H1 (cell line): ENCODE results near the gene CCDC40. TPM values are rescaled to one million over a fixed set of nuclear protein-coding genes. Genes with fewer than 3 reads are reported as not detected.

Experiments used
- CTCF ChIA-PET: fragments of 300-600 bp; sonication (Branson Sonifier 250); formaldehyde crosslinking; loops from one replicate; lab custom pipeline; 2021; ENCODE audit not compliant: partially characterized antibody; lab: Charles Lee
- POLR2A ChIA-PET: fragments of 300-600 bp; sonication (Branson Sonifier 250); formaldehyde crosslinking; loops from one replicate; lab custom pipeline; 2021; ENCODE audit warnings: inconsistent platforms; ENCODE audit not compliant: partially characterized antibody; lab: Charles Lee
- DNase-seq, 2 experiments: peaks; one replicate each; pipeline versions ENCODE4 v3.0.0 to v3.0.0-alpha.2; 2010 to 2022; ENCODE audit warnings: low spot score in 2 of 2, low read depth in 1 of 2, mixed read lengths in 1 of 2
- FAIRE-seq: peaks from 2 replicates; lab custom pipeline; 2011; peaks lifted over from hg19 to GRCh38; lab: Jason Lieb, UNC
- H2AFZ ChIP-seq: 2 replicates; pipeline ENCODE4 v1.8.1; 2012; ENCODE audit warnings: low read length, inconsistent platforms
- H2AK5ac ChIP-seq: 2 replicates; pipeline ENCODE4 v1.6.1; 2013; ENCODE audit warnings: low read depth, low read length
- H2BK120ac ChIP-seq: replicated peaks from 2 replicates; pipeline ENCODE3; 2013; ENCODE audit warnings: low read depth, low read length, inconsistent platforms
- H2BK12ac ChIP-seq: 2 replicates; pipeline ENCODE4 v1.6.1; 2013; ENCODE audit warnings: low read depth, low read length
- H2BK15ac ChIP-seq: 2 replicates; pipeline ENCODE4 v1.6.1; 2013; ENCODE audit warnings: low read length
- H2BK20ac ChIP-seq: 2 replicates; pipeline ENCODE4 v1.6.1; 2013; ENCODE audit warnings: low read length
- H2BK5ac ChIP-seq: 2 replicates; pipeline ENCODE4 v1.6.1; 2013; ENCODE audit warnings: low read depth, low read length
- H3K14ac ChIP-seq: 2 replicates; pipeline ENCODE4 v1.6.1; 2013; ENCODE audit warnings: inconsistent platforms; ENCODE audit not compliant: insufficient read length
- H3K18ac ChIP-seq: 2 replicates; pipeline ENCODE4 v1.6.1; 2013; ENCODE audit warnings: low read length; ENCODE audit errors: extremely low read depth
- H3K23ac ChIP-seq: 2 replicates; pipeline ENCODE4 v1.6.1; 2013; ENCODE audit warnings: inconsistent platforms; ENCODE audit not compliant: insufficient read length
- H3K23me2 ChIP-seq: 2 replicates; pipeline ENCODE4 v1.6.1; 2013; ENCODE audit warnings: low read depth, low read length
- H3K27ac ChIP-seq: 2 replicates; pipeline ENCODE4 v1.6.1; 2011; ENCODE audit warnings: low read depth, low read length, inconsistent platforms
- H3K27me3 ChIP-seq, 4 experiments: replicated peaks in 1 of 4; 1 replicate in 1 of 4; 2 replicates in 3 of 4; pipeline versions ENCODE4 v1.6.1 to v1.8.1; 2011 to 2013; ENCODE audit warnings: low read length in 3 of 4, mild to moderate bottlenecking in 3 of 4, inconsistent platforms in 2 of 4, mixed read lengths in 2 of 4, moderate library complexity in 1 of 4; ENCODE audit not compliant: control insufficient read depth in 3 of 4, insufficient read depth in 3 of 4; ENCODE audit errors: extremely low read depth in 1 of 4
- H3K36me3 ChIP-seq, 4 experiments: 2 replicates each; pipeline versions ENCODE4 v1.6.1 to v1.8.1; 2011 to 2013; ENCODE audit warnings: mild to moderate bottlenecking in 4 of 4, low read length in 3 of 4, moderate library complexity in 2 of 4, control low read depth in 1 of 4, inconsistent platforms in 1 of 4; ENCODE audit not compliant: insufficient read depth in 4 of 4, control insufficient read depth in 2 of 4
- H3K4ac ChIP-seq: replicated peaks from 2 replicates; pipeline ENCODE3; 2013; ENCODE audit warnings: low read length, low read depth, mixed read lengths, inconsistent platforms; ENCODE audit not compliant: insufficient read length
- H3K4me1 ChIP-seq, 4 experiments: replicated peaks in 1 of 4; 1 replicate in 1 of 4; 2 replicates in 3 of 4; pipeline versions ENCODE4 v1.6.1 to v1.8.1; 2011 to 2013; ENCODE audit warnings: low read length in 3 of 4, inconsistent platforms in 2 of 4, mixed read lengths in 1 of 4; ENCODE audit not compliant: insufficient read depth in 4 of 4, control insufficient read depth in 3 of 4
- H3K4me2 ChIP-seq, 2 experiments: 2 replicates each; pipeline versions ENCODE4 v1.6.1 to v1.8.1; 2011 to 2013; ENCODE audit warnings: low read depth in 2 of 2, low read length in 2 of 2, control low read depth in 1 of 2, inconsistent platforms in 1 of 2, mild to moderate bottlenecking in 1 of 2; ENCODE audit not compliant: insufficient read depth in 1 of 2
- H3K4me3 ChIP-seq, 4 experiments: fragments of 200-600, 300-600 bp in 1 of 4; sonication (generic), shearing (Covaris generic), sonication (Bioruptor Twin) in 1 of 4; 2 replicates each; pipeline versions ENCODE4 v1.5.1 to v1.8.1; 2011 to 2016; ENCODE audit warnings: low read length in 4 of 4, low read depth in 3 of 4, control low read depth in 2 of 4, inconsistent platforms in 2 of 4, mild to moderate bottlenecking in 2 of 4, mixed read lengths in 1 of 4, moderate library complexity in 1 of 4; ENCODE audit not compliant: insufficient read depth in 2 of 4; ENCODE audit errors: extremely low read depth in 1 of 4
- H3K56ac ChIP-seq: replicated peaks from 2 replicates; pipeline ENCODE3; 2013; ENCODE audit warnings: low read depth, mild to moderate bottlenecking, mixed read lengths, low read length, inconsistent platforms; ENCODE audit not compliant: insufficient read length
- H3K79me1 ChIP-seq: 2 replicates; pipeline ENCODE4 v1.6.1; 2013; ENCODE audit warnings: low read depth, low read length, control low read depth
- H3K79me2 ChIP-seq, 2 experiments: 2 replicates each; pipeline versions ENCODE4 v1.6.1 to v1.8.1; 2012 to 2013; ENCODE audit warnings: low read length in 2 of 2, mild to moderate bottlenecking in 2 of 2, inconsistent platforms in 1 of 2; ENCODE audit not compliant: insufficient read depth in 2 of 2, control insufficient read depth in 1 of 2
- H3K9ac ChIP-seq, 4 experiments: replicated peaks in 1 of 4; 1 replicate in 1 of 4; 2 replicates in 3 of 4; pipeline versions ENCODE4 v1.6.1 to v1.8.1; 2011 to 2013; ENCODE audit warnings: low read depth in 3 of 4, low read length in 3 of 4, control low read depth in 2 of 4, mild to moderate bottlenecking in 2 of 4, moderate library complexity in 2 of 4, inconsistent platforms in 1 of 4; ENCODE audit errors: extremely low read depth in 1 of 4
- H3K9me3 ChIP-seq, 2 experiments: 2 replicates each; pipeline versions ENCODE4 v1.6.1 to v1.8.1; 2012 to 2013; ENCODE audit warnings: mild to moderate bottlenecking in 2 of 2, moderate library complexity in 2 of 2, control low read depth in 1 of 2, inconsistent platforms in 1 of 2, low read depth in 1 of 2, low read length in 1 of 2, mixed read lengths in 1 of 2; ENCODE audit not compliant: insufficient read depth in 2 of 2
- H4K20me1 ChIP-seq, 2 experiments: replicated peaks in 1 of 2; 2 replicates each; pipeline versions ENCODE3 to v1.8.1; 2011 to 2013; ENCODE audit warnings: inconsistent platforms in 2 of 2, low read length in 2 of 2, mild to moderate bottlenecking in 1 of 2; ENCODE audit not compliant: insufficient read depth in 2 of 2, control insufficient read depth in 1 of 2
- H4K5ac ChIP-seq: 2 replicates; pipeline ENCODE4 v1.6.1; 2013; ENCODE audit warnings: low read length, low read depth, mixed read lengths, inconsistent platforms; ENCODE audit not compliant: insufficient read length
- H4K8ac ChIP-seq: 2 replicates; pipeline ENCODE4 v1.8.0; 2013; ENCODE audit warnings: mild to moderate bottlenecking, moderate library complexity, low read length, inconsistent platforms; ENCODE audit not compliant: insufficient read depth; ENCODE audit errors: extremely low read depth
- H4K91ac ChIP-seq: replicated peaks from 2 replicates; pipeline ENCODE3; 2013; ENCODE audit warnings: low read length, mixed read lengths, inconsistent platforms; ENCODE audit not compliant: insufficient read length
- BACH1 ChIP-seq: IDR thresholded peaks from 2 replicates; pipeline ENCODE4 v1.6.1; 2012; ENCODE audit warnings: low read length, improper control_type of control experiment
- EGR1 ChIP-seq: IDR thresholded peaks from 2 replicates; pipeline ENCODE4 v1.6.1; 2011; ENCODE audit warnings: low read depth, low read length, borderline replicate concordance
- EP300 ChIP-seq, 2 experiments: IDR thresholded peaks; 1 replicate in 1 of 2; 2 replicates in 1 of 2; pipeline ENCODE4 v1.6.1; 2011 to 2012; ENCODE audit warnings: low read depth in 2 of 2, low read length in 2 of 2, mild to moderate bottlenecking in 2 of 2, borderline replicate concordance in 1 of 2, inconsistent platforms in 1 of 2, moderate library complexity in 1 of 2
- FOSL1 ChIP-seq: IDR thresholded peaks from 2 replicates; pipeline ENCODE4 v1.6.1; 2011; ENCODE audit warnings: mild to moderate bottlenecking, low read depth, low read length, moderate library complexity; ENCODE audit not compliant: insufficient read depth
- GTF2F1 ChIP-seq: IDR thresholded peaks from 2 replicates; pipeline ENCODE4 v1.6.1; 2012; ENCODE audit warnings: low read depth, low read length, improper control_type of control experiment, borderline replicate concordance
- KDM1A ChIP-seq: fragments of 200-600, 300-600 bp; sonication (generic); IDR thresholded peaks from 2 replicates; pipeline ENCODE4 v1.7.1; 2016; ENCODE audit warnings: mild to moderate bottlenecking, low read length, borderline replicate concordance
- NANOG ChIP-seq: IDR thresholded peaks from 2 replicates; pipeline ENCODE4 v1.6.1; 2011; ENCODE audit warnings: low read length, low read depth, mild to moderate bottlenecking, inconsistent platforms; ENCODE audit not compliant: insufficient read depth, poor library complexity, severe bottlenecking
- POU5F1 ChIP-seq: IDR thresholded peaks from 2 replicates; pipeline ENCODE4 v1.6.1; 2011; ENCODE audit warnings: low read depth, mild to moderate bottlenecking, low read length, moderate library complexity
- SP4 ChIP-seq: IDR thresholded peaks from 2 replicates; pipeline ENCODE4 v1.6.1; 2012; ENCODE audit warnings: low read length, inconsistent platforms
- WGBS, 2 experiments: shearing (Covaris generic) in 1 of 2; methylation state at CpG; one replicate each; pipeline versions ENCODE4 v1.1.6 to v1.1.7; 2013 to 2015; ENCODE audit warnings: low lambda C conversion rate in 2 of 2, mixed read lengths in 2 of 2, inconsistent platforms in 1 of 2, low coverage in 1 of 2, missing lambda C conversion rate in 1 of 2; ENCODE audit not compliant: insufficient replicate concordance in 2 of 2, insufficient coverage in 1 of 2, insufficient read length in 1 of 2; ENCODE audit errors: extremely low coverage in 1 of 2, missing lambda C conversion rate in 1 of 2; 5-methylcytosine and 5-hydroxymethylcytosine counted together
- polyA plus RNA-seq, 7 experiments: library from polyadenylated mRNA; depleted of rRNA in 3 of 7; stranded (reverse) in 5 of 7; unstranded in 2 of 7; fragments of >200 nt in 5 of 7; fragments of 200-250 nt in 2 of 7; gene quantifications; 1 replicate in 5 of 7; 2 replicates in 1 of 7; 4 replicates in 1 of 7; pipeline versions ENCODE4 v1.2.1 to v1.2.3, GENCODE V29; 2011 to 2013; ENCODE audit warnings: missing spikeins in 2 of 7, mixed read lengths in 2 of 7
- total RNA-seq: library from RNA; stranded (reverse); fragmentation: NEBNext Ultra II Directional; extraction: Animal tissue kit (Norgen Biotek cat#: 25700); gene quantifications from 2 replicates; pipeline ENCODE4 v1.2.1, GENCODE V29; 2021
- TF ChIP-seq, protein P1 (sequence below): IDR thresholded peaks from 2 replicates; pipeline ENCODE4 v1.6.1; 2011; ENCODE audit warnings: low read depth, mild to moderate bottlenecking, low read length; ENCODE audit not compliant: insufficient read depth

CCDC40 gene
- total and polyA plus RNA-seq, 2 of the 8 experiments (the other 6 are each of a cell fraction or from before 2014, with no cell fraction given) = 4.1 to 11.5 TPM

DNA sequence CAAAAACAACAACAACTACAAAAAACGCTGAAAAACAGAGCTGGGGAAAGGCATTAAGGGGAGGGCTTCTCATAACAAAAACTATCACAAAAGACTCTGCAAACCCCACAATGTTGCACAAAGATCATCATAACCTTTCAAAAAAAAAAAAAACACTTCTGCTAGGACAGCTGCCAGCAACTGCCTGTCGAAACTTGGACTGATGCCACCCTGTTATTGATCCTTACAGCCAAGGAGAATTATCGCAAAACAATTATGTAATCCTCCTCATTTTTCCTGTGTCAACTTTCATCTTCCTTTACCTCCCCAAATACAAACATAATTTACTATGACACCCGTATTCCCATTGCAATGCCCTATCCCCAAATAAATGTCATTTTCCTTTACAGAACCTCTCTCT, 9.3 kb downstream of the CCDC40 start:
- no peak overlapping the region for H3K23ac ChIP-seq
- no peak for FAIRE-seq
- no peak overlapping the region for H2BK20ac ChIP-seq
- H3K14ac ChIP-seq = no peak overlapping the region
- no peak for TF ChIP-seq POU5F1
- TF ChIP-seq EP300 (IDR thresholded peaks at IDR 0.05; ENCODE audit: borderline replicate concordance in 1 of 2, low read depth in 2 of 2, low read length in 2 of 2) = no peak
- no peak for TF ChIP-seq EGR1
- no peak for TF ChIP-seq KDM1A
- no peak for TF ChIP-seq SP4
- no peak for TF ChIP-seq BACH1
- no peak for TF ChIP-seq GTF2F1
- TF ChIP-seq, protein P1, sequence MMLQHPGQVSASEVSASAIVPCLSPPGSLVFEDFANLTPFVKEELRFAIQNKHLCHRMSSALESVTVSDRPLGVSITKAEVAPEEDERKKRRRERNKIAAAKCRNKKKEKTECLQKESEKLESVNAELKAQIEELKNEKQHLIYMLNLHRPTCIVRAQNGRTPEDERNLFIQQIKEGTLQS = no peak
- TF ChIP-seq FOSL1 = no peak
- no peak for TF ChIP-seq NANOG
- TF ChIP-seq, all 59 proteins: peak for 0
- H4K20me1 ChIP-seq = peaks cover 0 to 2% of the 10 kb centered on the region in 2 experiments
- no peak overlapping the region for H2BK15ac ChIP-seq
- no peak overlapping the region for H3K9ac ChIP-seq
- ChIA-PET POLR2A (no interaction called here), CTCF (interaction anchor here (1.3 to 1.5 kb wide), 2 partner anchors 37 kb away, joined by 3 to 4 read pairs; no protein-coding TSS in a partner anchor)
- H2AK5ac ChIP-seq = no peak overlapping the region
- H2BK120ac ChIP-seq = no peak overlapping the region
- no peak overlapping the region for H2BK5ac ChIP-seq
- H2BK12ac ChIP-seq = no peak overlapping the region
- peaks cover 0 to under 1% (median 0%) of the 10 kb centered on the region in 4 experiments; a peak in 2 of 7 replicates for H3K4me1 ChIP-seq
- H3K4me2 ChIP-seq = no peak overlapping the region
- H4K8ac ChIP-seq = no peak overlapping the region
- no peak overlapping the region for H3K4ac ChIP-seq
- H3K18ac ChIP-seq = no peak overlapping the region
- 77 to 92% methylated on average over 1 to 4 of the region's 4 CpGs for WGBS, 2 experiments
- no peak overlapping the region for H4K5ac ChIP-seq
- H3K27ac ChIP-seq = no peak overlapping the region
- H4K91ac ChIP-seq = no peak overlapping the region
- no peak overlapping the region for H3K4me3 ChIP-seq
- H3K9me3 ChIP-seq = no peaks in the 10 kb centered on the region
- no peaks in the 10 kb centered on the region for H3K79me2 ChIP-seq
- H3K79me1 ChIP-seq = no peaks in the 10 kb centered on the region
- no peak for DNase-seq
- no peaks in the 10 kb centered on the region for H3K27me3 ChIP-seq
- H2AFZ ChIP-seq = no peak overlapping the region
- no peaks in the 10 kb centered on the region for H3K23me2 ChIP-seq
- H3K36me3 ChIP-seq = peaks cover 0 to 3% (median 1%) of the 10 kb centered on the region in 4 experiments; a peak in 2 of 8 replicates
- no peak overlapping the region for H3K56ac ChIP-seq
